Uterus (tissue), 2 donors: ENCODE results near the gene SOX4.

Source experiments
- CTCF ChIP-seq, 4 experiments: fragments of 200-600 bp in 2 of 4; fragments of 450-650 bp in 2 of 4; sonication (generic) in 2 of 4; IDR thresholded peaks; one replicate each; pipeline ENCODE4 v1.5.1; 2016 to 2019; ENCODE audit warnings: antibody characterized with exemption in 4 of 4, mild to moderate bottlenecking in 2 of 4, moderate library complexity in 1 of 4
- POLR2A ChIP-seq, 2 donors: fragments of 450-650 bp; IDR thresholded peaks; one replicate each; pipeline ENCODE4 v1.6.1; 2016; ENCODE audit warnings: antibody characterized with exemption in 2 of 2, mild to moderate bottlenecking in 1 of 2, moderate library complexity in 1 of 2

GRCh38 chr6:21593412-21593926 is at the start of gene SOX4:
- TF ChIP-seq CTCF (IDR thresholded peaks at IDR 0.05): no peak
- peak; percentile 85 to 92 for TF ChIP-seq POLR2A (IDR thresholded peaks at IDR 0.05)
